GM12892 (cell line): ENCODE data around the gene BMP6.

ENCODE experiments used
- POLR2A ChIP-seq: IDR thresholded peaks from 2 replicates; pipeline ENCODE4 v1.6.1; 2011; ENCODE audit warnings: low read depth, low read length, control low read depth
- POLR2AphosphoS5 ChIP-seq: IDR thresholded peaks from 2 replicates; pipeline ENCODE4 v1.6.1; 2011; ENCODE audit warnings: low read depth, low read length, control low read depth
- TAF1 ChIP-seq: IDR thresholded peaks from 2 replicates; pipeline ENCODE4 v1.6.1; 2011; ENCODE audit warnings: low read depth, mild to moderate bottlenecking, control low read depth, low read length, borderline replicate concordance

GRCh38 chr6:7899101-7899888, 173.4 kb downstream of the BMP6 start:
- no peak for TF ChIP-seq POLR2AphosphoS5
- TF ChIP-seq POLR2A: no peak
- no peak for TF ChIP-seq TAF1
